ENCODE results near the gene MANEAL.

DNA sequence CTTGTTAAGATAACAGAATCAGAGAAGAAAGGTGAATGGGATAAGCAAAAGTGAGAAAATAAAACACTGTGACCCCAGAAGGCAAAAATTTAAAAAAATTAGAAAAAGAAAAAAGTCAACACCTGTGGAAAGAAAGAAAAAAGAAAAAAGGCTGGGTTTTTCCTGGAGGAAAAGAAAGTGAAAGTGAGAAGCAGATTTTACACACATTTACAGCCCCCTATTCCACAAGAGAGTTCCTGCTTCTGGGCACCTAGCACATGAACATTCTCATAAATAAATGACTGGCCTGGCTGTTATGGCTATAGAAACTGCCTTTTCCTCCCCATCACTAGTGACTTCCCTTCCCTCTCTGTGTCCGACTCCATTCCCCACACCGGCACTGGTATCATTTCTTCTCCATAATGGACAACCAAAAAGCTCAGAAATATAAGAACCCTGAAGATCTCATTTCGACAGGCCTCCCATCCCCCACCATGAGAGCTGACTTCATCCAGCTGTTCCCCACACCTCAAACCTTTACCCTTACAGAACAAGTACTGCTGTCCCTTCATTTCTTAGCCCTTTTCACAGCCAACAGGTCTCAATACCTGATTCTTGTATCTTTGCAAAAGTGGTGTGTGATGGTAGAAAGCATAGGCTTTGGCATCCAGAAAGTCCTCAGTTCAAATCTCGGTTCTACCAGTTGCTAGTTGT lies 53.1 kb downstream of the MANEAL start:
- TF ChIP-seq, protein P1, sequence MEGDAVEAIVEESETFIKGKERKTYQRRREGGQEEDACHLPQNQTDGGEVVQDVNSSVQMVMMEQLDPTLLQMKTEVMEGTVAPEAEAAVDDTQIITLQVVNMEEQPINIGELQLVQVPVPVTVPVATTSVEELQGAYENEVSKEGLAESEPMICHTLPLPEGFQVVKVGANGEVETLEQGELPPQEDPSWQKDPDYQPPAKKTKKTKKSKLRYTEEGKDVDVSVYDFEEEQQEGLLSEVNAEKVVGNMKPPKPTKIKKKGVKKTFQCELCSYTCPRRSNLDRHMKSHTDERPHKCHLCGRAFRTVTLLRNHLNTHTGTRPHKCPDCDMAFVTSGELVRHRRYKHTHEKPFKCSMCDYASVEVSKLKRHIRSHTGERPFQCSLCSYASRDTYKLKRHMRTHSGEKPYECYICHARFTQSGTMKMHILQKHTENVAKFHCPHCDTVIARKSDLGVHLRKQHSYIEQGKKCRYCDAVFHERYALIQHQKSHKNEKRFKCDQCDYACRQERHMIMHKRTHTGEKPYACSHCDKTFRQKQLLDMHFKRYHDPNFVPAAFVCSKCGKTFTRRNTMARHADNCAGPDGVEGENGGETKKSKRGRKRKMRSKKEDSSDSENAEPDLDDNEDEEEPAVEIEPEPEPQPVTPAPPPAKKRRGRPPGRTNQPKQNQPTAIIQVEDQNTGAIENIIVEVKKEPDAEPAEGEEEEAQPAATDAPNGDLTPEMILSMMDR (IDR thresholded peaks at IDR 0.05; ENCODE audit: insufficient read depth, low read depth, low read length): no peak
- no peak for TF ChIP-seq EZH2 (IDR thresholded peaks at IDR 0.05; ENCODE audit: insufficient read depth, low read length)

Measured in astrocyte (in vitro differentiated cells and primary cell).